Measurements from ENCODE around the gene NONO.

DNA sequence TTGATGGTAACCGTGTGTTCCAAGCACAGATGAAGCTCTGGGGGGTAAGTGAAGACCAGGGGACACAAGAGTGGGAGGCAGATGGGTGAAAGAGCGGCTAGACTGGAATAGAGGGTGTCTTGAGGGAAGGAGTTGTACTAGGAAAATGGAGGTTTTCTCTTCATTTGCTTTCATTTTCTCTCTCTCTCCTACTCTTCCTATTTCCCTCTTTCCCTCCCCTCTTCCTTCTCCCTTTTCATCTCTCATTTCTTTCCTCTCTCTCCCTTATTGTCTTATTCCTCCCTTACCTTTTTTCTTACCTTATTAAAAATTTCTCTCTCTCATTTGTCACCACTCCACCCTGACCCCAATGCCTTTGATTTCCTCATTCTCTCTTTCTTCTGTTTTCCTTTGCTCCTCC, 21.1 kb downstream of the NONO start:
- TF ChIP-seq SP1 (IDR thresholded peaks at IDR 0.05) (no peak), RAD21 (IDR thresholded peaks at IDR 0.05) (no peak), TAF1 (conservative IDR thresholded peaks at IDR 0.05) (no peak)
- TF ChIP-seq, protein P1, sequence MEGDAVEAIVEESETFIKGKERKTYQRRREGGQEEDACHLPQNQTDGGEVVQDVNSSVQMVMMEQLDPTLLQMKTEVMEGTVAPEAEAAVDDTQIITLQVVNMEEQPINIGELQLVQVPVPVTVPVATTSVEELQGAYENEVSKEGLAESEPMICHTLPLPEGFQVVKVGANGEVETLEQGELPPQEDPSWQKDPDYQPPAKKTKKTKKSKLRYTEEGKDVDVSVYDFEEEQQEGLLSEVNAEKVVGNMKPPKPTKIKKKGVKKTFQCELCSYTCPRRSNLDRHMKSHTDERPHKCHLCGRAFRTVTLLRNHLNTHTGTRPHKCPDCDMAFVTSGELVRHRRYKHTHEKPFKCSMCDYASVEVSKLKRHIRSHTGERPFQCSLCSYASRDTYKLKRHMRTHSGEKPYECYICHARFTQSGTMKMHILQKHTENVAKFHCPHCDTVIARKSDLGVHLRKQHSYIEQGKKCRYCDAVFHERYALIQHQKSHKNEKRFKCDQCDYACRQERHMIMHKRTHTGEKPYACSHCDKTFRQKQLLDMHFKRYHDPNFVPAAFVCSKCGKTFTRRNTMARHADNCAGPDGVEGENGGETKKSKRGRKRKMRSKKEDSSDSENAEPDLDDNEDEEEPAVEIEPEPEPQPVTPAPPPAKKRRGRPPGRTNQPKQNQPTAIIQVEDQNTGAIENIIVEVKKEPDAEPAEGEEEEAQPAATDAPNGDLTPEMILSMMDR (IDR thresholded peaks at IDR 0.05; ENCODE audit: low read depth, low read length, missing input control) = no peak
- TF ChIP-seq, protein P2, sequence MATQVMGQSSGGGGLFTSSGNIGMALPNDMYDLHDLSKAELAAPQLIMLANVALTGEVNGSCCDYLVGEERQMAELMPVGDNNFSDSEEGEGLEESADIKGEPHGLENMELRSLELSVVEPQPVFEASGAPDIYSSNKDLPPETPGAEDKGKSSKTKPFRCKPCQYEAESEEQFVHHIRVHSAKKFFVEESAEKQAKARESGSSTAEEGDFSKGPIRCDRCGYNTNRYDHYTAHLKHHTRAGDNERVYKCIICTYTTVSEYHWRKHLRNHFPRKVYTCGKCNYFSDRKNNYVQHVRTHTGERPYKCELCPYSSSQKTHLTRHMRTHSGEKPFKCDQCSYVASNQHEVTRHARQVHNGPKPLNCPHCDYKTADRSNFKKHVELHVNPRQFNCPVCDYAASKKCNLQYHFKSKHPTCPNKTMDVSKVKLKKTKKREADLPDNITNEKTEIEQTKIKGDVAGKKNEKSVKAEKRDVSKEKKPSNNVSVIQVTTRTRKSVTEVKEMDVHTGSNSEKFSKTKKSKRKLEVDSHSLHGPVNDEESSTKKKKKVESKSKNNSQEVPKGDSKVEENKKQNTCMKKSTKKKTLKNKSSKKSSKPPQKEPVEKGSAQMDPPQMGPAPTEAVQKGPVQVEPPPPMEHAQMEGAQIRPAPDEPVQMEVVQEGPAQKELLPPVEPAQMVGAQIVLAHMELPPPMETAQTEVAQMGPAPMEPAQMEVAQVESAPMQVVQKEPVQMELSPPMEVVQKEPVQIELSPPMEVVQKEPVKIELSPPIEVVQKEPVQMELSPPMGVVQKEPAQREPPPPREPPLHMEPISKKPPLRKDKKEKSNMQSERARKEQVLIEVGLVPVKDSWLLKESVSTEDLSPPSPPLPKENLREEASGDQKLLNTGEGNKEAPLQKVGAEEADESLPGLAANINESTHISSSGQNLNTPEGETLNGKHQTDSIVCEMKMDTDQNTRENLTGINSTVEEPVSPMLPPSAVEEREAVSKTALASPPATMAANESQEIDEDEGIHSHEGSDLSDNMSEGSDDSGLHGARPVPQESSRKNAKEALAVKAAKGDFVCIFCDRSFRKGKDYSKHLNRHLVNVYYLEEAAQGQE (IDR thresholded peaks at IDR 0.05) = no peak
- TF ChIP-seq, protein P3, sequence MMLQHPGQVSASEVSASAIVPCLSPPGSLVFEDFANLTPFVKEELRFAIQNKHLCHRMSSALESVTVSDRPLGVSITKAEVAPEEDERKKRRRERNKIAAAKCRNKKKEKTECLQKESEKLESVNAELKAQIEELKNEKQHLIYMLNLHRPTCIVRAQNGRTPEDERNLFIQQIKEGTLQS (IDR thresholded peaks at IDR 0.05) = no peak
- TF ChIP-seq, protein P4, sequence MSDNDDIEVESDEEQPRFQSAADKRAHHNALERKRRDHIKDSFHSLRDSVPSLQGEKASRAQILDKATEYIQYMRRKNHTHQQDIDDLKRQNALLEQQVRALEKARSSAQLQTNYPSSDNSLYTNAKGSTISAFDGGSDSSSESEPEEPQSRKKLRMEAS (IDR thresholded peaks at IDR 0.05) = no peak
